GM21390 (cell line): Measurements from ENCODE around the gene IER5L.
"Not testable (repeated sequence)": the region's sequence is repeated elsewhere in the genome, so short reads cannot be mapped to it uniquely, and the experiment has no call there.

Experiments
- ATAC-seq: cut with Tn5 transposase; IDR thresholded peaks from one replicate; pipeline ENCODE4 v1.9.1; 2021; ENCODE audit not compliant: unreplicated experiment

The IER5L gene

DNA sequence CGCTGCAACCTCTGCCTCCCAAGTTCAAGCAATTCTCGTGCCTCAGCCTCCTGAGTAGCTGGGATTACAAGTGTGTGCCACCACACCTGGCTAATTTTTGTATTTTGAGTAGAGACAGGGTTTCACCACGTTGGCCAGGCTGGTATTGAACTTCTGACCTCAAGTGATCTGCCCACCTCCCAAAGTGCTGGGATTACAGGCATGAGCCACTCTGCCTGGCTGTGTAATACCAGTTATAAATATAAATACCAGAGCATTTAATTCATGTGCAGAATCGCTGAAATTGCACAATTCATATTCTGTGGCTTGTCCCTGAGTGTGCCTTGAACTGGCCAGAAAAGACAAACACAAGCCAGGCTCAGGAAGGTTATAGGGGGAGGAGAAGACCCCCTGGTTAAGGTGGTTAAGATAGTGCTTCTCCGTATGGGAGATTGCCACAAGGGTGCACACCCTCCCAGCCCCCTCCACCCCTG lies 14.8 kb downstream of the IER5L start:
- ATAC-seq = not testable (repeated sequence)

DNA sequence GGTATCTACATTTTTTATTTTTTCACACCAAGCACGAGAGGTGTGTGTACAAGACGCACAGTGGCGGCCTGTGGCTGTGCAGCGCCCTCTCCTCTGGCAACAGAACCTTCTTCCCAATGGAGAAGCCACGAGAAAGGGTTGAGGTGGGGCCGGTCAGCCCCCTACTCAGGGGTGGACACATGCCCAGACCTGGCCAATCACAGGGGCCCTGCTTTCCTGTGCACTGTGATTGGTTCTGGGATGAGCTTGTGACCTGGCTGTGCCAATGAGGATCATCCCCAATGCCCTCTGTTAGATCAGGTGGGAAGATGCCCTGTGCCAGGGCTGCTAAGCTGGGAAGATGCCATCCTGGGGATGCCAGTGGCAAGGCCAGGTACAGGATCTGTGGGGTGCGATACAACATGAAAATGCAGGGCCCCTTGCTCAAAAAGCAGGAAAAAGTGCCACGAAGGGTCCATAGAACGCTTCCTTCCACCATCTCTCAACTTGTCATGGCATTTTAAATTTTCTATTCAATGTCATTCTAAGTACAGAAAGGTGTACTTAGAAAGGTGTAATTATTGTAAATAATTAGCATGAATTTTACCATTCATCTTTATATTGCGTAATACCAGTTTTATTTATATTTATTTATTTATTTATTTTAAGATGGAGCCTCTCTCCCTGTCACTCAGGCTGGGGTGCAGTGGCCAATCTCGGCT lies 15.4 kb downstream of the IER5L start:
- no peak for ATAC-seq

DNA sequence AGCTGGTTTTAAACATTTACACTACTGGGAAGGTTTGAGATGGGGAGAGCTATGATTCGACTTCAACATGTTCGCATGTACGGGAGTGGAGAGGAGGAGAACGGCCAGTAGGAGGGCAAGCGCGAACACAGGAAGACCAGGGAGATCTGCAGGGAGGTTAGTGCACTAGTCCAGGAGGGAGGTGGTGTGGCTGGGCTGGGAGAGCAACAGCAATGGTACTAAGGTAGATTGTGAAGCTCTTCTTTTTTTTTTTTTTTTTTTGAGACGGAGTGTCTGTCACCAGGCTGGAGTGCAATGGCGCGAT lies 16.6 kb downstream of the IER5L start:
- ATAC-seq = no peak

DNA sequence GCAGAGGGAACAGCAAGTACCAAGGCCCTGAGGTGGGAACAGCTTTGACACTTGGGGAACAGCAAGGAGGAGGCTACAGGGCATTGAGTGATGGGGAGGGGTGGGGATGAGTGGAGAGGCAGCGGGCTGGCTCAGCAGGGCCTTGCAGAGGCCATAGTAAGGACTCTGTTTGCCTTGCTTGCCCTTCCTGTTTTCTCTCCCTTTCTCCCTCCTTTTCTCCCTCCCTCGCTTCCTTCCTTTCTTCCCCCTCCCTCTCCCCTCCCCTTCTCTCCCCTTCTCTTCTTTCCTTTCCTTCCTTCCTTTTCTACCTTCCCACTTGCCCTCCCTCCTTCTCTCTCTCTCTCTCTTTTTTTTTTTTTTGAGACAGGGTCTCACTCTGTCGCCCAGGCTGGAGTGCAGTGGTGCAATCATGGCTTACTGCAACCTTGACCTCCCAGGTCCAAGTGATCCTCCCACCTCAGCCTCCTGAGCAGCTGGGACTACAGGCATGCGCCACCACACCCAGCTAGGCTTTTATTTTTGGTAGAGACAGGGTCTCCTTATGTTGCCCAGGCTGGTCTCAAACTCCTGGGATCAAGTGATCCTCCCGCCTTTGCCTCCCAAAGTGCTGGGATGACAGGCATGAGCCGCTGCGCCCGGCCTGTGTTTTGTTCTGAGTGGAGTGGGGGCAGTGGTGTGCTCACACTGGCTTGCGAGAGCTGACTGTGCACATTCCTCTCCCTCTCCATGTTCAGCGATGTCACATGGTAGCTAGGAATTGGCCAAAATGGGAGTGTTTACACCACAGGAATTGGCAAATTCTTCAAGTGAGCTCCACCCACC lies 17.1 kb downstream of the IER5L start:
- ATAC-seq = no peak

DNA sequence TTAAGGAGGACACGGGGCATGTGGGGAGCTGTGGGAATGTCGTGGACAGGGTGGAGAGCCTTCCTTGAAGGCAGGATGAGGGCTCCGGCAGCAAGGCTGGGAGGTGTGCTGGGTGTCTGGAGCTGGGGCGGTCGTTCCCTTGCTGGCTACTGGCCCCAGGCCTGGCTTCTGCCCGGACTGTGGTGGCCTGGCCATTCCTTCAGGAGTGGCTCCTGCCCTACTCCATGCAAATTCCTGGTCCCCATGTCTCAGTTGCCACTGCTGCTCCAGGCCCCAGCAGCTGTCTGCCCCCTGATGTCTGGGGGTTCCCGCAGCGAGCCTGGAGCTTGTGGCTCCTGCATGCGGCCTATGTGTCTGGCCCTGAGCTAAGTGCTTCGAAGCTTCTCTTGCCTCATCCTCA lies 21.9 kb downstream of the IER5L start:
- ATAC-seq = no peak

DNA sequence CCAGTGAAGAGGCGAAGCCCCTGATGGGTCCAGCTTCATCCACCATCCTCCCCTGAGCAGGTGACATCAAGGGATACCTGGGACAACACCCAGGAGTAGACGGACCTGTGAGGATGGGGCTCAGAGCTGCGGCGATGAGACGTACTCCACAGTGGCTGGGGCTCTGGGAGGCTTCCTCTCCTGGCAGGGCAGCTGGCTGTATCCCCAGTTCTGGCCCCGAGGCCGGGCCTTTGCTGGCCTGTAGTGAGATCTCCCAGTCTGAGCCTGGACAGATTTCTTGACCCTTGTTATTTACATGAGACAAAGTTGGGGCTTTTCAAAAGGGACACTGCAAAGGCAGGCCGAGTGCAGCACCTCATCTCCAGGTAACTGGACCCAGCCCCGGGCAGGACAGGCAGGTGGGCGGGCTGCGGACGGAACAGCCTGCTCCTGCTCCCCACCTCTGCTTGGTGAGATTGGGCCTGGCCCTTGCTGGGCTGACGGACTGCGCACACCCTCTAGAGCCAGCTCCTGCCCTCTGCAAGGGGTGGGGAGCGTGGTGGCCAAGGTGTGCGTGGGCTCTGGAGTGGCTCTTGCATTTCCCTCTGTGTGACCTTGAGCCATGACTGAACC lies 23.1 kb downstream of the IER5L start:
- ATAC-seq = no peak

DNA sequence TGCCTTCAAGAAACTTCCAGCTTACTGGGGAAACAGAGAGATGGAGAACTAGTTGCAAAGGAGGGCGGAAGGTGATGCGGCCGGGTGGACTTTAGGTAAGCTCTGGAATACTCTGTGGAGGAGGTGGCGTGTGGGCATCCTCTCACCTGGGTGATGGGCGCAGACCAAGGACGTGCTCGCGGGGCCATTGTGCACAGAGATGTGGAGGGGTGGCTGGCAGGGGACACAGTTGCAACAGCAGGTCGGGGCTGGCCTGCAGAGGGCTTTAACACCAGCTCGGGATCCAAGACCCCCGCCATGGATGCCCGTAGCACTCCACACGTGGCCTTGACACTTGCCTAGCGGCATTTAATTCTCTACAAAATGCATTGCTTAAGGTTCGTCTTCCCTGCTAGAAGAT lies 26.6 kb downstream of the IER5L start:
- ATAC-seq = no peak

DNA sequence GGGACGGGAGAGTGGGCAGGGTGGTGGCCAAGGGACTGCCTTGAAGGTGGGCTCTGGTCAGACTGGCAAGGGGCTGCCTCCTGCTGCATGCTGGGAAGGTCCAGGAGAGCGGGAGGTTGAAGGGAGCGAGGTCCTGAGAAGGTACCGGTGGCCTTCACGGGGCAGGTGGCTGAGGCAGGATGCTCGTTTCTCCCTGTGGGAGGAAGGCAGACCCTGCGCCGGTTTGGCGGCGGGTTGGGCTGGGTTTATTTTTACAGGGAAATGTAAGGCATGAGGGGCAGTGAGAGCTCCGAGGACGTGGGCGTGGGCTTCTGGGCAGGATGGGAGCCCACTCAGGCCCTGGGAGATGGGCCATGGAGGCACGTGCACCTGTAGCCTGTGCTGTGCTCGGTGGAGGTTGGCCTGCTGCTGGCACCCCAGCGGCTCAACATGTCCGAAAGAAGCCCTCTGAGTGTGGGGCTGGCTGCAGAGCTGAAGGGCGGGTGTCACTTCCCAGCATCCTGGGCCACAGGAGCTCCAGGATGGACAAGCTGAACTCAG lies 27.3 kb downstream of the IER5L start:
- ATAC-seq = no peak

DNA sequence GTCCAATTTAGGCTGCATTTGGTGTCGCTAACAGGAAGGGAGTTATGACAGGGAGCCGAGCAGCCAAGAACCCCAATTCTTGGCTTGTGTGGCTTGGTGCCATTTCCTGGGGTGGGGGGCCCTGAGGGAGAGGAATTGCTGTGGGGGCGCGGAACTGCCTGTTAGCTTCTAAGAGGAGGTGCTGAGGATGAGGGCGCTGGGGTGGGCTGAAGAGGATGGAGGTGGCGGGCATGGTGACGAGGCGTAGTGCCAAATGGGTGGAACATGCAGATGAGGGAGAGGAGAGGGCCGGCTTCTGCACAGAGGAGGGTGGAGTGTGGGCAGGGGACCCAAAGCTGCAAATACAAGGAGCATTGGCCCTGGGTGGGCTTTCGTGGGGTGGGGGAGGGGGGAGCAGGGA lies 27.9 kb downstream of the IER5L start:
- ATAC-seq = no peak

DNA sequence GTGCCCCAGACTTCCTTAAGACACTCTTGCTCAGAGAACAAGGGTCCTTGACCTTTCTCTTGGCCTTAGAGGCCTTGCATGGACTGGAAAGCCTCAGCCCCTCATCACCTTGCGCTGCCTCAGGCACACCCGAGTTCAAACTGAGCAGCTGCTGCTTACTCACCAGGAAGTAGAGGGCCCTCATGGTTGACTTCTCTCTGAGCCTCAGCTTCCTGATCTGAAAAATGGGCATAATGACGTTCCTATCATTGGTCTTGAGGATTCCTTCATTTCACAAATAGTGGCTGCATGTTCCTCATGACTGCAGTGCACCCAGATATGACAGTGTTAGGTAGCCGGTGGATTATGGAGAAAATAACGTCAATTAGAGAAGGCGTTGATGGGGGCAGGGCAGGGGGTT lies 28.6 kb downstream of the IER5L start:
- ATAC-seq = no peak

DNA sequence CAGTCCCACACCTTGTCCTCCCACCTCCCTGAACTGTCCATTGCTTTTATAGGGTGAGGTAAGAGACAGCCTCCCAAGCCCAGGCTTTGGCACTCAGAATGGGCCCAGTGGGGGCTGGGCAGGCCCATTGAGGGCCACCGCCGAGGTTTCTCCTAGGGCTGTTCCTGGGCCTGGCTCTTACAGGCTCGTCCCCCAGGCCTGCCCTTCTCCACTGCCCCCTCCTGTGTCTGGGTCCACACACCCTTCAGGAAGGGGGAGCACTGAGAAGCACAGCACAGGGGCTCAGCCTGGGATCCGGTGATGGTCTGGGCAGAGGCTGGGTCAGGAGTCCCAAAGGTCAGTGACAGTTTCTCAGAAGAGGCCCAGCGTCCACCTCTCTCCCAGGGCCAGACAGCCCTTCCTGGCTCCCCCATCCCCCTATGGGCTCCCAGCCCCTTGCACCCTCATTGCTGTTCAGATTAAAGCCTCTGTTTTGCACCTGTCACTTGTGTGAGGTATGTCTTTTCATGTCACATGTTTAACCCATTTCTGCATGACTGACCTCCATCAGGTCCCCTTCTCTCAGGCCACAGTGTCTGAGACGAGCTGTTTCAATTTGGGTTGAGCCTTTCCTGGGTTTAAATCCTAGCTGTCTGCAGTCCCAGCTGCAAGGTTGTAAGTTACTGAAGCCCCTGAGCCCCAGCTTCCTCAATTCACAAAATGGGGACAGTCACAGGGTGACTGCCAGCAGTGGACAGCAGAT lies 29.4 kb downstream of the IER5L start:
- no peak for ATAC-seq

DNA sequence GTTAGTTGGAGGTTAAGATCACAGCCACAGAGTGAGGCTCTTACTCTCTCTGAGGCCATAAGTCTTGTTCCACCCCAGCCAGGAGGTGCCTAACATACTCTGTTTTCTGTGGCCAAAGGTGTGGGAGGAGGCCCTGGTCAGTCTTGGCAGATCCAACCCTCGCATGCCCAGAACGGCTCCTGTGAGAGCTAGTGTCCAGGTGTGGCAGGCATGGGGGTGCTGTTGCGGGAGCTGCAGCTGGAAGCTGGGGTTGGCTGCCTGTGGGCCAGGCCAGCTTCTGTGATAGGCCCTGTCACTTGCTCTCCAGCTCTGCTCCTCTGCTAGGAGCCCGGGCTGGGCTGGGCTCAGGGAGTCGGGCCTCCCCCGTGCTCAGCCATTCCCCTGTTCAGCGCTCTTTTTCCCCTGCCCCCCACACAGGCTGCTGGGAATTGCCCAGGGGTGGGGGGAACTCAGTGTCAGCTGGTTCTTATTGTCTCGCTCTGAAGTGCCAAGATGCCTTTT lies 31.6 kb downstream of the IER5L start:
- ATAC-seq = no peak

DNA sequence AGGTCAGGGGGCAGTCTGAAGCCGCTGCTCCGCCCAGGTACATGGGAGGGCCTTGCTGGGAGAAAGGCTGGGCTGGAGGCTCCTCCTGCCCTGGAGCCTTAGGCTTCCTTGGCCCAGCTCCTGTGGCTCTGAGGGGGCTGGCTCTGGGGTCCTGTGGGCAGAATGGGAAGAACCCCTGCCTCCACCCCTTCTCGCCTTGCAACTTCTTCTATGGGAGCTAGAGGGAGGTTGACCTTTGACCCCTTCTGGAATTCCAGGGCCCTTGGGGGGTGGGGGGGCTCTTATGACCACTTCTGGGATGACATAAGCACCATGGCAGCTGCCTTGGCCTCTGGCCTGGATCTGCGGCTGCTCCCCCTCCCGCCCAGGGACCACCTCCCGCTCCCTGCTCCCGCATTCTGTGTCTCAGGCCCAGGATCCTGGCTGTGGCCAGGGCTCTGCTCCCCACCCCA lies 32.2 kb downstream of the IER5L start:
- no peak for ATAC-seq

DNA sequence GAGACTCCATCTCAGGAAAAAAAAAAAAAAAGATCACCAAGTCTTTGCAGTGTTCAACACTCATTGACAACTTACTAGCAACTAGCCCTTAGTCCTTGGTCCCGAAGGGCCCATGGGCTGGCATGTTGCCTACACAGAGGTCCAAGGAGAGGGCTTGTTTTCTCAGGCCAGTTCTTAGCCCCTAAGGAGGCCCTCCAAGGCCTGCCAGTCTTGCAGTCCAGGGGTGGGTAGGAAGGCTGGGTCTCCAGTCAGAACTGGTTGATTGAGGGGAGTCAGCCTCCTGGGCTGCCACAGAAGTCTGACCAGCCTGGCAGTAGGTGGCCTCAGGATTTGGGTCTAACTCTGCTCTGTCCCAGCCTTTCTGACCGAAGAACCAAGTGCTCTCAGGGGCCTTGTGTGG lies 32.7 kb downstream of the IER5L start:
- ATAC-seq = no peak

DNA sequence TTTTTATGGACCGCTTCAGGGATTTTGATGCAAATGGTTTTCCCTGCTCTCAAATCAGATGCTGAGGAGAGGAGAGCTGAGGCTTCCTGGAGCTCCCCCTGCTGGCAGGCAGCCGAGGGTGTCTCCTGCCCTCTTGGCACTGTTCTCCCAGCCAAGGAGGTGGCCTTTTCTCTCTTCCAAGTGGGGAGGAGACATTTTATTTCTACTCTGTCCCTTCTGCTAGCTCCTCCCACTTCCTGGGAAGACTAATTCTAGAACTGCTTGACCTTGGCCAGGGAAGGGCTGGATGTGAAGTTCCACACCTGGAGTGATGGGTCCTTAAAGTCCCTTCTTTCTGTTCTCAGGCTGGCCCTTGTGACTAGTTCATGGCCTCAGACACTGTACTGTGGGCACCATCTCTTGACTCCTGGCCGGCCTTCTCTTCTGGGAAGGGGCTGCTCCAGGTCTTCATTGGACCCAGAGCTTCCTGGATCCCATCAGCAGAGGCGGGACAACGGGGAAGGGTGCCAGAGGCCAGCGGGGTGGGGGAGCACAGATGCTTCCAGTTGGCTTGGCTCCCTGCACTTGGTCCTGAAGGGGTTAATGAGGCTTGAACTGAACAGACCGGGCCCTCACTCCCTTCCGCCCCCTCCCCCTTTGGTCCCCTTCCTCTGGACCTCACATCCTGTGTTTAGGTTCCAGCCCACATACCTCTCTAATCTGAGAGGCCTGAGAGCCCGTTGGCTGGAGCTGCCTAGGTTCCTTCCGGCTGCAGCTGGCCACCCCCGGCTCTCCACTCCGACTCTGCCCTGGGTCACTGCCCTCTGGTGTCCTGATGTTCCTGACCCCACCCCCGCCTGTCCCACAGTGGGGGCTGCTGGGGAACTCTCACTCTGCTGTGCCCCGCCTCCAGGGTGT lies 34.8 kb downstream of the IER5L start:
- ATAC-seq = no peak

DNA sequence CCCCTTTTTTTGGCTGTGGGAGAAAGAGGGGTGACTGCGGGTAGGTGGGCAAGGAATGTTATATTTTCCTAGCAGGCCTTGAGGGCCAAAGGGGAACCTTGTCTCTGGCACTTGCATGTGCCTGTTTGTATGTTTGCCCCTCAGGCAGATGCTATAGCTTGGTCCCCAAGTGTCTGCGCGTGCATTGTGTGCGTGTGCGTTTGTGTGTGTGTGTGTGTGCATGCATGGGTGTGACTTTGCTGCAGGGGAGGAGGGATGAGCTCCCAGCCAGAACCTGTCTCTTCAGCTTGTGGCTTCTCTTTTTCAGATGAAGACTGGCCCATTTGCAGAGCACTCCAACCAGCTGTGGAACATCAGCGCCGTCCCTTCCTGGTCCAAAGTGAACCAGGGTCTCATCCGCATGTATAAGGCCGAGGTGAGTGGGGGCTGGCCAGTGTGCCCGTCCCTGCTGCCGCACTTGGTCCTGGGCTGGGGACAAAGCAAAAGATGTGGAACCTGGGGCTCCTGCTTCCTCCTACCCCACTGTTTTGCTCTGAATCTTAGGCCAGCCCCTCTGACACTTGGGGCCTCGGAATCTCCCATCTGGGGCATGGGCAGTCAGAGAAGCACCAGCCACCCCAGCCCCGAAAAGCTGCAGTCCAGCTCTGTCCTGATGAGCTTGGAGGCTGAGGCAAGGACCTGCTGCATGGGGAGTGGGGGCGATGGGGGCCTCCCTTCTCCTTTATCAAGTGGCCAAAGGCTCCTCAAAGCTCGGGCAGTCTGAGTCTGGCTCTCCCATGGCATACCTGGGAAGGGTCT lies 35.7 kb downstream of the IER5L start:
- no peak for ATAC-seq

DNA sequence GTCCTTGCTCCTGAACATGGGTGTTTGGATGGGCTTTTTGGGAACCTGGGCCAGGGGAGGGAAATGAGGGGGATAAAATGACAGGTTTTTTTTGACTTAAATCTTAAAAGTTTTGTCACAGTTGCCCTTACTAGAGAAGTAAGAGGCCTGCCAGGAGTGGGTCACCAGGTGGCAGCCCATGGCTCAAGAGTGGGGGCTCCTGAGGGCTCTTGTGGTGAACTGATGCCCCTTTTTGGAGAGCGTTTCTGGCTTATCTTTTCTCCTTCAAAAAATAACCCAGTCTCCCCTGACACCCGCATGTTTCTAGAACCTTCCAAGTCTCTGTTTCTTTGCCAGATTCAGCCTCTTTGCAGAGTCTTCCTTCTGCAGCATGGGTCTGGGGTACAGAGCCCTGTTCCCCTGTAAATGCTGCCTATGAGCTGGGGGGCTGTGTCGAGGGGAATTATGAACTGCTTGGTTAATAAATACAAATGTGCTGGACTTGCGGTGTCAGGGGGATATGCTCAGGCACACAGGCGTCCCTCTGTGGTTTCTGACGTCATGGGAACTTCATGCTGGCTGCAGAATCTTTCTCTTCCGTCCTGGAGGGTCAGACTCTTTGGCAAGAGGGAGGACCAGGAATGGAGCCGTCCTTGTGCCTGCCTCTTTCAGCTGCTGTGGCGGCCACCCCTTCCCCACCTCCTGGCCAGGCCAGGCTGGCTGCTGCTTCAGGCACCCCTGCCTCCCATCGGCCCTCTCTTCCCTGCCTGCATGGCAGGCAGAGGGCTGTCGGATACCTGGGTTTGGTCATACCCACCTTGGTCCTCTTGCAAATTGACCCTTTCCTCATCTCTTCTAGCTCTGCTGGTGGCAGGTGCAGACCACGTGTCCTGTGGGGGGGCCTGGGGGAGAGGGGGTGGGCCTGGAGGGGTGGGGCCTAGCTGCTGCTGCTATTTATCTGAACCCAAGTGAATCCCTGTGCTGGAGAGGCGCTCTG lies 36.7 kb downstream of the IER5L start:
- peak; percentile 22 for ATAC-seq
